Testis (tissue), 2 donors: Measurements from ENCODE around the gene ADAM11.

Experiments used
- CTCF ChIP-seq, 3 experiments: fragments of 450-650 bp in 2 of 3; fragments of 200-600 bp in 1 of 3; sonication (generic) in 1 of 3; IDR thresholded peaks; one replicate each; pipeline ENCODE4 v1.5.1; 2016 to 2019; ENCODE audit warnings: antibody characterized with exemption in 3 of 3, mild to moderate bottlenecking in 2 of 3, moderate library complexity in 1 of 3
- POLR2A ChIP-seq: fragments of 450-650 bp; IDR thresholded peaks from one replicate; pipeline ENCODE4 v1.6.1; 2017; ENCODE audit warnings: antibody characterized with exemption, mild to moderate bottlenecking, moderate library complexity

- TF ChIP-seq POLR2A (no peak), CTCF (IDR thresholded peaks at IDR 0.05) (no peak)
These were observed 11.2 kb upstream of the ADAM11 start for GRCh38 chr17:44747566-44747965.
